ENCODE measurements around the gene GJB1.

GRCh38 chrX:71175531-71175930 is 47.5 kb upstream of the GJB1 start:
- TF ChIP-seq CTCF (conservative IDR thresholded peaks at IDR 0.05; ENCODE audit: low read depth, low read length), result no peak
- TF ChIP-seq EZH2 (IDR thresholded peaks at IDR 0.05; ENCODE audit: low read length, unreplicated experiment), result no peak
- no peak for TF ChIP-seq EZH2phosphoT487 (IDR thresholded peaks at IDR 0.05; ENCODE audit: borderline replicate concordance, low read length)

Data from PC-3 (cell line).